ENCODE measurements around the gene SUMF2. TPM values are rescaled to one million over a fixed set of nuclear protein-coding genes. Genes with fewer than 3 reads are reported as not detected.

SUMF2 gene
- total and polyA plus RNA-seq, 2 of the 13 experiments (the other 11 are each of a cell fraction or from before 2014, with no cell fraction given) = 48.9 to 54.4 TPM

- TF ChIP-seq, protein P1, sequence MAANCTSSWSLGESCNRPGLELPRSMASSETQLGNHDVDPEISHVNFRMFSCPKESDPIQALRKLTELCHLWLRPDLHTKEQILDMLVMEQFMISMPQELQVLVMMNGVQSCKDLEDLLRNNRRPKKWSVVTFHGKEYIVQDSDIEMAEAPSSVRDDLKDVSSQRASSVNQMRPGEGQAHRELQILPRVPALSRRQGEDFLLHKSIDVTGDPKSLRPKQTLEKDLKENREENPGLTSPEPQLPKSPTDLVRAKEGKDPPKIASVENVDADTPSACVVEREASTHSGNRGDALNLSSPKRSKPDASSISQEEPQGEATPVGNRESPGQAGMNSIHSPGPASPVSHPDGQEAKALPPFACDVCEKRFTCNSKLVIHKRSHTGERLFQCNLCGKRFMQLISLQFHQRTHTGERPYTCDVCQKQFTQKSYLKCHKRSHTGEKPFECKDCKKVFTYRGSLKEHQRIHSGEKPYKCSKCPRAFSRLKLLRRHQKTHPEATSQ (CRISPR knock-in tag; IDR thresholded peaks at IDR 0.05; ENCODE audit: borderline replicate concordance) = 0 out of 2 replicates have a peak, but pooled peaks have one; percentile 36
- peak; percentile 93 for TF ChIP-seq ZXDC (CRISPR knock-in tag; IDR thresholded peaks at IDR 0.05)
- TF ChIP-seq, protein P2, sequence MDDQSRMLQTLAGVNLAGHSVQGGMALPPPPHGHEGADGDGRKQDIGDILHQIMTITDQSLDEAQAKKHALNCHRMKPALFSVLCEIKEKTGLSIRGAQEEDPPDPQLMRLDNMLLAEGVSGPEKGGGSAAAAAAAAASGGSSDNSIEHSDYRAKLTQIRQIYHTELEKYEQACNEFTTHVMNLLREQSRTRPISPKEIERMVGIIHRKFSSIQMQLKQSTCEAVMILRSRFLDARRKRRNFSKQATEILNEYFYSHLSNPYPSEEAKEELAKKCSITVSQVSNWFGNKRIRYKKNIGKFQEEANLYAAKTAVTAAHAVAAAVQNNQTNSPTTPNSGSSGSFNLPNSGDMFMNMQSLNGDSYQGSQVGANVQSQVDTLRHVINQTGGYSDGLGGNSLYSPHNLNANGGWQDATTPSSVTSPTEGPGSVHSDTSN (CRISPR knock-in tag; IDR thresholded peaks at IDR 0.05; ENCODE audit: borderline replicate concordance) = peak; percentile 45; the same call in 1 of the 2 replicates
- no peak for TF ChIP-seq BCLAF1 (IDR thresholded peaks at IDR 0.05)
- TF ChIP-seq ZNF629 (CRISPR knock-in tag; conservative IDR thresholded peaks at IDR 0.05) = no peak
- TF ChIP-seq ZNF282 (IDR thresholded peaks at IDR 0.05; ENCODE audit: partially characterized antibody) = no peak
- no peak for TF ChIP-seq KDM5A (IDR thresholded peaks at IDR 0.05; ENCODE audit: borderline replicate concordance, low read length)
- TF ChIP-seq ZNF484 (CRISPR knock-in tag; IDR thresholded peaks at IDR 0.05; ENCODE audit: borderline replicate concordance, low read depth) = no peak
- peak; percentile 76; the same call in 1 of the 2 replicates for TF ChIP-seq ZNF225 (CRISPR knock-in tag; IDR thresholded peaks at IDR 0.05)
- TF ChIP-seq NFKBIZ (CRISPR knock-in tag; IDR thresholded peaks at IDR 0.05) = no peak
- TF ChIP-seq, protein P3, sequence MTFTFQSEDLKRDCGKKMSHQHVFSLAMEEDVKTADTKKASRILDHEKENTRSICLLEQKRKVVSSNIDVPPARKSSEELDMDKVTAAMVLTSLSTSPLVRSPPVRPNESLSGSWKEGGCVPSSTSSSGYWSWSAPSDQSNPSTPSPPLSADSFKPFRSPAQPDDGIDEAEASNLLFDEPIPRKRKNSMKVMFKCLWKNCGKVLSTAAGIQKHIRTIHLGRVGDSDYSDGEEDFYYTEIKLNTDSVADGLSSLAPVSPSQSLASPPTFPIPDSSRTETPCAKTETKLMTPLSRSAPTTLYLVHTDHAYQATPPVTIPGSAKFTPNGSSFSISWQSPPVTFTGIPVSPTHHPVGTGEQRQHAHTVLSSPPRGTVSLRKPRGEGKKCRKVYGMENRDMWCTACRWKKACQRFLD (CRISPR knock-in tag; IDR thresholded peaks at IDR 0.05; ENCODE audit: borderline replicate concordance) = no peak
- TF ChIP-seq, protein P4, sequence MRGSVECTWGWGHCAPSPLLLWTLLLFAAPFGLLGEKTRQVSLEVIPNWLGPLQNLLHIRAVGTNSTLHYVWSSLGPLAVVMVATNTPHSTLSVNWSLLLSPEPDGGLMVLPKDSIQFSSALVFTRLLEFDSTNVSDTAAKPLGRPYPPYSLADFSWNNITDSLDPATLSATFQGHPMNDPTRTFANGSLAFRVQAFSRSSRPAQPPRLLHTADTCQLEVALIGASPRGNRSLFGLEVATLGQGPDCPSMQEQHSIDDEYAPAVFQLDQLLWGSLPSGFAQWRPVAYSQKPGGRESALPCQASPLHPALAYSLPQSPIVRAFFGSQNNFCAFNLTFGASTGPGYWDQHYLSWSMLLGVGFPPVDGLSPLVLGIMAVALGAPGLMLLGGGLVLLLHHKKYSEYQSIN (CRISPR knock-in tag; IDR thresholded peaks at IDR 0.05; ENCODE audit: borderline replicate concordance) = no peak
- peak; percentile 72 for TF ChIP-seq PHF21A (CRISPR knock-in tag; IDR thresholded peaks at IDR 0.05)
- TF ChIP-seq CBX1 (IDR thresholded peaks at IDR 0.05; ENCODE audit: low read depth) = no peak
- TF ChIP-seq CSRNP1 (CRISPR knock-in tag; IDR thresholded peaks at IDR 0.05) = peak; percentile 72
Observed at GRCh38 chr7:56063882-56064625, at the start of gene SUMF2 (continued).

Data from HepG2 (cell line).